B cell (primary cell): ENCODE results near the gene ASB15.

Source experiments
- CTCF ChIP-seq: fragments of 200-600 bp; IDR thresholded peaks from one replicate; pipeline ENCODE4 v1.8.0; 2022; ENCODE audit warnings: antibody characterized with exemption, mild to moderate bottlenecking
- EZH2 ChIP-seq: IDR thresholded peaks from 2 replicates; pipeline ENCODE4 v1.6.1; 2012; ENCODE audit warnings: borderline replicate concordance, low read depth, mild to moderate bottlenecking, moderate library complexity, low read length; ENCODE audit not compliant: insufficient read depth, poor library complexity, severe bottlenecking

GRCh38 chr7:123687161-123687560, 85.5 kb downstream of the ASB15 start:
- TF ChIP-seq CTCF, result no peak
- TF ChIP-seq EZH2, result no peak
